Prostate gland (tissue), 2 donors: ENCODE data around the gene SETD6.

Source experiments
- POLR2A ChIP-seq: fragments of 450-650 bp; IDR thresholded peaks from one replicate; pipeline ENCODE4 v1.6.1; 2016; ENCODE audit warnings: antibody characterized with exemption, mild to moderate bottlenecking
- POLR2AphosphoS5 ChIP-seq: sonication (generic); formaldehyde crosslinking; IDR thresholded peaks from one replicate; pipeline ENCODE4 v1.6.1; 2017; ENCODE audit warnings: antibody characterized with exemption
- TF ChIP-seq, protein P1 (sequence below), 4 experiments: fragments of 200-600 bp in 2 of 4; fragments of 450-650 bp in 2 of 4; sonication (generic) in 2 of 4; IDR thresholded peaks; 1 replicate in 3 of 4; 2 replicates in 1 of 4; pipeline ENCODE4 v1.5.1; 2016 to 2019; ENCODE audit warnings: antibody characterized with exemption in 4 of 4, mild to moderate bottlenecking in 2 of 4, moderate library complexity in 2 of 4

DNA sequence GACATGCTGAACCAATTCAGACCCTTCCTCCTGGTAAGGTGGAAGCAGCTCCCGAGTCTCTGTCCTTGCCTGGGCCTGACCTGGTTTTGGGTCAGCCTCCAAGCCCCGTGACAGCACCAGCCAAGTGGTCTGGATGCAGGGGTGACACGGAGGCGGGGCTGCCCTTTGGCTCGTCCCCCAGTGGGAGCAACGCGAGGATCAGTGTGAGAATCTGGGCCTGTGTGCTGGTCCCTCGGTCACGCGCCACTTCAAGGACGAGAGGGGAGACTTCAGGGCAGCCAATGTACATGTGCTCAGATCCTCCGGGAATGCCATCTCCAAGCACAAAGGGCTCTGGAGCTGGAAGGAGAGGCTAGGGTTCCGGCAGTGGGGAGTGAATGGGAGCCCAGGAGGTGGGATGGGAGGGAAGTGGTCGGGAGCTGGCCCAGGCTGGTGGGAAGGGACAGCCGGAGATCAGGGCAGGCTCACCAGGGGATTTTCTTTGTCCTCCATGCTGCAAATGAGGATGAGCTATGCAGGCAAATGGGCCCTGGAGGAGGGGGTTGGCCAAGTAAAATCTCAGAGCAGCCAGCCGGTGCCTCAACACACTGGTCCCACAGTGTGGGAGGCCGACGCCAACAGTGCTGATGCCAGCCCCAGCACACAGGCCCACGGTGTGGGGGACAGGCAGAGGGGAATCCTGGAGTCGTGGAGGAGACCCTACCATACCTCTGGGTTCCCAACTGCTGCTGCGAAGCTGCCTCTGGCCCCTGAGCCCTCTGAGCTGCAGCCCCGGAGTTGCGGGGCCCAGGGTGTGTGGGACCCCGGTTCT is 19.6 kb upstream of the SETD6 start:
- TF ChIP-seq, protein P1, sequence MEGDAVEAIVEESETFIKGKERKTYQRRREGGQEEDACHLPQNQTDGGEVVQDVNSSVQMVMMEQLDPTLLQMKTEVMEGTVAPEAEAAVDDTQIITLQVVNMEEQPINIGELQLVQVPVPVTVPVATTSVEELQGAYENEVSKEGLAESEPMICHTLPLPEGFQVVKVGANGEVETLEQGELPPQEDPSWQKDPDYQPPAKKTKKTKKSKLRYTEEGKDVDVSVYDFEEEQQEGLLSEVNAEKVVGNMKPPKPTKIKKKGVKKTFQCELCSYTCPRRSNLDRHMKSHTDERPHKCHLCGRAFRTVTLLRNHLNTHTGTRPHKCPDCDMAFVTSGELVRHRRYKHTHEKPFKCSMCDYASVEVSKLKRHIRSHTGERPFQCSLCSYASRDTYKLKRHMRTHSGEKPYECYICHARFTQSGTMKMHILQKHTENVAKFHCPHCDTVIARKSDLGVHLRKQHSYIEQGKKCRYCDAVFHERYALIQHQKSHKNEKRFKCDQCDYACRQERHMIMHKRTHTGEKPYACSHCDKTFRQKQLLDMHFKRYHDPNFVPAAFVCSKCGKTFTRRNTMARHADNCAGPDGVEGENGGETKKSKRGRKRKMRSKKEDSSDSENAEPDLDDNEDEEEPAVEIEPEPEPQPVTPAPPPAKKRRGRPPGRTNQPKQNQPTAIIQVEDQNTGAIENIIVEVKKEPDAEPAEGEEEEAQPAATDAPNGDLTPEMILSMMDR (IDR thresholded peaks at IDR 0.05): no peak
- TF ChIP-seq POLR2AphosphoS5 (no peak), POLR2A (no peak)
